H9 (cell line): ENCODE data around the gene MYO1C. TPM values are rescaled to one million over a fixed set of nuclear protein-coding genes. Genes with fewer than 3 reads are reported as not detected.

ENCODE experiments used
- DNase-seq: peaks from one replicate; pipeline ENCODE4 v3.0.0-alpha.2; 2017
- H2AFZ ChIP-seq: one replicate; pipeline ENCODE4 v1.6.1; 2013; ENCODE audit warnings: mild to moderate bottlenecking, low read length, control low read depth, moderate library complexity
- H2AK5ac ChIP-seq: 2 replicates; pipeline ENCODE4 v1.6.1; 2013; ENCODE audit warnings: low read length, control low read depth, mixed read lengths; ENCODE audit not compliant: insufficient read length
- H2BK120ac ChIP-seq: one replicate; pipeline ENCODE4 v1.6.1; 2013; ENCODE audit warnings: low read depth, mild to moderate bottlenecking, low read length, control low read depth, inconsistent platforms; ENCODE audit not compliant: poor library complexity, severe bottlenecking
- H2BK12ac ChIP-seq: 2 replicates; pipeline ENCODE4 v1.6.1; 2013; ENCODE audit warnings: low read length, control low read depth, mixed read lengths, low read depth; ENCODE audit not compliant: insufficient read length
- H2BK15ac ChIP-seq: 2 replicates; pipeline ENCODE4 v1.6.1; 2013; ENCODE audit warnings: low read depth, low read length, control low read depth
- H2BK20ac ChIP-seq: one replicate; pipeline ENCODE4 v1.6.1; 2013; ENCODE audit warnings: low read depth, mild to moderate bottlenecking, low read length, control low read depth, inconsistent platforms; ENCODE audit not compliant: poor library complexity, severe bottlenecking
- H2BK5ac ChIP-seq: 2 replicates; pipeline ENCODE4 v1.6.1; 2013; ENCODE audit warnings: low read length, control low read depth, mixed read lengths; ENCODE audit not compliant: insufficient read length
- H3K14ac ChIP-seq: 2 replicates; pipeline ENCODE4 v1.6.1; 2013; ENCODE audit warnings: low read length, control low read depth; ENCODE audit not compliant: insufficient read depth
- H3K18ac ChIP-seq: 2 replicates; pipeline ENCODE4 v1.6.1; 2013; ENCODE audit warnings: low read depth, mild to moderate bottlenecking, mixed read lengths, low read length, control low read depth; ENCODE audit not compliant: insufficient read length
- H3K23ac ChIP-seq: 2 replicates; pipeline ENCODE4 v1.6.1; 2013; ENCODE audit warnings: low read length, control low read depth, mixed read lengths, low read depth; ENCODE audit not compliant: insufficient read length
- H3K23me2 ChIP-seq: 2 replicates; pipeline ENCODE4 v1.6.1; 2013; ENCODE audit warnings: low read depth, mild to moderate bottlenecking, mixed read lengths, low read length, control low read depth; ENCODE audit not compliant: insufficient read length, poor library complexity, severe bottlenecking
- H3K27ac ChIP-seq: 2 replicates; pipeline ENCODE4 v1.5.1; 2013; ENCODE audit warnings: low read length, control low read depth, mixed read lengths, low read depth; ENCODE audit not compliant: insufficient read length
- H3K27me3 ChIP-seq: 2 replicates; pipeline ENCODE4 v1.6.1; 2013; ENCODE audit warnings: low read length, control low read depth, inconsistent platforms; ENCODE audit not compliant: insufficient read depth
- H3K4ac ChIP-seq: 2 replicates; pipeline ENCODE4 v1.6.1; 2013; ENCODE audit warnings: low read depth, mild to moderate bottlenecking, control low read depth, inconsistent platforms, low read length, moderate library complexity
- H3K4me1 ChIP-seq: 2 replicates; pipeline ENCODE4 v1.6.1; 2013; ENCODE audit warnings: low read length, control low read depth, inconsistent platforms; ENCODE audit not compliant: insufficient read depth
- H3K4me2 ChIP-seq: 2 replicates; pipeline ENCODE4 v1.6.1; 2013; ENCODE audit warnings: low read length, control low read depth, mixed read lengths; ENCODE audit not compliant: insufficient read length, insufficient read depth
- H3K56ac ChIP-seq: 2 replicates; pipeline ENCODE4 v1.6.1; 2013; ENCODE audit warnings: low read depth, mild to moderate bottlenecking, mixed read lengths, low read length, control low read depth; ENCODE audit not compliant: insufficient read length
- H3K79me1 ChIP-seq: 2 replicates; pipeline ENCODE4 v1.6.1; 2013; ENCODE audit warnings: low read depth, mild to moderate bottlenecking, moderate library complexity, low read length, control low read depth, inconsistent platforms; ENCODE audit not compliant: insufficient read depth, poor library complexity, severe bottlenecking
- H3K79me2 ChIP-seq: 2 replicates; pipeline ENCODE4 v1.6.1; 2013; ENCODE audit warnings: low read length, control low read depth, inconsistent platforms; ENCODE audit not compliant: insufficient read depth
- H3K9ac ChIP-seq: 2 replicates; pipeline ENCODE4 v1.6.1; 2013; ENCODE audit warnings: low read length, control low read depth, mixed read lengths; ENCODE audit not compliant: insufficient read length; ENCODE audit errors: extremely low read depth
- H3K9me3 ChIP-seq: one replicate; pipeline ENCODE4 v1.6.1; 2013; ENCODE audit warnings: low read depth, low read length, inconsistent platforms; ENCODE audit not compliant: control insufficient read depth
- H3T11ph ChIP-seq: one replicate; pipeline ENCODE4 v1.6.1; 2013; ENCODE audit warnings: mild to moderate bottlenecking, low read length, control low read depth, inconsistent platforms
- H4K20me1 ChIP-seq: one replicate; pipeline ENCODE4 v1.6.1; 2013; ENCODE audit not compliant: control insufficient read depth, insufficient read length, insufficient read depth
- H4K5ac ChIP-seq: 2 replicates; pipeline ENCODE4 v1.6.1; 2013; ENCODE audit warnings: low read depth, mild to moderate bottlenecking, mixed read lengths, low read length, control low read depth; ENCODE audit not compliant: insufficient read length
- H4K8ac ChIP-seq: replicated peaks from 2 replicates; pipeline ENCODE4 v1.6.1; 2013; ENCODE audit warnings: low read length, control low read depth, mixed read lengths, low read depth; ENCODE audit not compliant: insufficient read length
- H4K91ac ChIP-seq: 2 replicates; pipeline ENCODE4 v1.6.1; 2013; ENCODE audit warnings: low read depth, mild to moderate bottlenecking, moderate library complexity, mixed read lengths, low read length, control low read depth; ENCODE audit not compliant: insufficient read length
- H3K27ac Mint-ChIP-seq, 3 experiments: 2 replicates in 2 of 3; 3 replicates in 1 of 3; pipeline ENCODE4 v1.8.0; 2020 to 2021; ENCODE audit warnings: mixed read lengths in 3 of 3, mild to moderate bottlenecking in 1 of 3, moderate library complexity in 1 of 3
- H3K27me3 Mint-ChIP-seq: 2 replicates; pipeline ENCODE4 v1.8.0; 2021; ENCODE audit warnings: low read depth, mild to moderate bottlenecking, moderate library complexity, mixed read lengths
- H3K36me3 Mint-ChIP-seq, 3 experiments: 2 replicates in 2 of 3; 3 replicates in 1 of 3; pipeline ENCODE4 v1.8.0; 2020 to 2021; ENCODE audit warnings: low read depth in 3 of 3, mixed read lengths in 3 of 3; ENCODE audit not compliant: insufficient read depth in 1 of 3
- H3K4me1 Mint-ChIP-seq, 2 experiments: 2 replicates each; pipeline ENCODE4 v1.8.0; 2020; ENCODE audit warnings: mixed read lengths in 2 of 2
- H3K4me3 Mint-ChIP-seq, 2 experiments: 2 replicates in 1 of 2; 3 replicates in 1 of 2; pipeline ENCODE4 v1.8.0; 2020 to 2021; ENCODE audit warnings: mild to moderate bottlenecking in 2 of 2, mixed read lengths in 2 of 2, moderate library complexity in 1 of 2
- H3K9me3 Mint-ChIP-seq, 2 experiments: 2 replicates in 1 of 2; 3 replicates in 1 of 2; pipeline ENCODE4 v1.8.0; 2020; ENCODE audit warnings: mild to moderate bottlenecking in 2 of 2, mixed read lengths in 2 of 2, moderate library complexity in 1 of 2
- CTCF ChIP-seq: fragments of 200-600 bp; sonication (generic); conservative IDR thresholded peaks from 3 replicates; pipeline ENCODE4 v1.8.0; 2021; ENCODE audit warnings: antibody characterized with exemption, mild to moderate bottlenecking
- WGBS: extraction: QIAGEN DNeasy Blood & Tissue Kit; methylation state at CpG from one replicate; pipeline ENCODE4 v1.1.7; 2013; ENCODE audit warnings: missing lambda C conversion rate, low lambda C conversion rate, mixed read lengths; ENCODE audit not compliant: insufficient read length; ENCODE audit errors: extremely low coverage; 5-methylcytosine and 5-hydroxymethylcytosine counted together
- long read RNA-seq: library from polyadenylated mRNA; unstranded; transcript quantifications from one replicate; pipeline ENCODE4 v2.0.0, GENCODE V29; 2020
- total RNA-seq: library from RNA; stranded (reverse); gene quantifications from 2 replicates; pipeline ENCODE4 v1.2.1, GENCODE V29; 2021

Gene MYO1C
- 86.5 and 87.4 TPM in 2 replicates for total RNA-seq
- long read RNA-seq, full-length matches to known transcripts: 202 of 304 reads
- long read RNA-seq, partial matches to known transcripts: 56 of 304 reads
- long read RNA-seq, other reads (novel, unspliced or antisense): 46 of 304 reads

GRCh38 chr17:1492249-1493206 is at the start of gene MYO1C:
MYO1C (minus strand) TSS chr17:1492686; CDS start chr17:1492487, 199 bp downstream.
- no peaks in the 10 kb centered on the region for H4K20me1 ChIP-seq
- no peak within 1 kb of the TSS for H2AFZ ChIP-seq
- no peak within 1 kb of the TSS for H3K56ac ChIP-seq
- no peak within 1 kb of the TSS for H4K5ac ChIP-seq
- no peak within 1 kb of the TSS for H3K27ac ChIP-seq
- Mint-ChIP-seq H3K4me3 (peak within 1 kb of the TSS; percentile 88 to 91), H3K27ac (peak within 1 kb of the TSS in 1 of 3 experiments; percentile 57; a peak in 2 of 7 replicates), H3K4me1 (peaks cover 18 to 26% of the 10 kb centered on the region in 2 experiments), H3K27me3 (peaks cover 2% of the 10 kb centered on the region; the same call in 1 of the 2 replicates), H3K36me3 (peaks cover 0 to 12% (median 3%) of the 10 kb centered on the region in 3 experiments; a peak in 3 of 7 replicates), H3K9me3 (no peaks in the 10 kb centered on the region)
- no peak within 1 kb of the TSS for H3K4ac ChIP-seq
- TF ChIP-seq CTCF: no peak
- H3K27me3 ChIP-seq: no peaks in the 10 kb centered on the region
- peak; percentile 79 for DNase-seq
- no peak within 1 kb of the TSS for H2BK120ac ChIP-seq
- no peak within 1 kb of the TSS for H2AK5ac ChIP-seq
- no peak within 1 kb of the TSS for H2BK20ac ChIP-seq
- no peak within 1 kb of the TSS for H2BK15ac ChIP-seq
- H3K4me2 ChIP-seq: peak within 1 kb of the TSS; percentile 86
- H3K14ac ChIP-seq: no peak within 1 kb of the TSS; the same call in 1 of the 2 replicates
- peak within 1 kb of the TSS; percentile 27 for H3K9ac ChIP-seq
- H3T11ph ChIP-seq: no peak within 1 kb of the TSS
- no peaks in the 10 kb centered on the region for H3K79me2 ChIP-seq
- H3K9me3 ChIP-seq: no peaks in the 10 kb centered on the region
- H3K23ac ChIP-seq: no peak within 1 kb of the TSS
- H4K8ac ChIP-seq: no peak within 1 kb of the TSS
- H2BK12ac ChIP-seq: no peak within 1 kb of the TSS
- H3K79me1 ChIP-seq: no peaks in the 10 kb centered on the region
- no peak within 1 kb of the TSS for H3K18ac ChIP-seq
- peaks cover 16% of the 10 kb centered on the region for H3K23me2 ChIP-seq
- no peak within 1 kb of the TSS for H2BK5ac ChIP-seq
- no CpG with 5 or more reads among the region's 35 CpGs for WGBS
- H3K4me1 ChIP-seq: no peaks in the 10 kb centered on the region
- H4K91ac ChIP-seq: no peak within 1 kb of the TSS
